GM18499 (cell line): ENCODE measurements around the gene SHB.
"Not testable (repeated sequence)": the region's sequence is repeated elsewhere in the genome, so short reads cannot be mapped to it uniquely, and the experiment has no call there.

ENCODE experiments used
- ATAC-seq: cut with Tn5 transposase; IDR thresholded peaks from one replicate; pipeline ENCODE4 v1.9.1; 2021; ENCODE audit warnings: moderate number of reproducible peaks; ENCODE audit not compliant: insufficient read depth, unreplicated experiment

SHB gene

DNA sequence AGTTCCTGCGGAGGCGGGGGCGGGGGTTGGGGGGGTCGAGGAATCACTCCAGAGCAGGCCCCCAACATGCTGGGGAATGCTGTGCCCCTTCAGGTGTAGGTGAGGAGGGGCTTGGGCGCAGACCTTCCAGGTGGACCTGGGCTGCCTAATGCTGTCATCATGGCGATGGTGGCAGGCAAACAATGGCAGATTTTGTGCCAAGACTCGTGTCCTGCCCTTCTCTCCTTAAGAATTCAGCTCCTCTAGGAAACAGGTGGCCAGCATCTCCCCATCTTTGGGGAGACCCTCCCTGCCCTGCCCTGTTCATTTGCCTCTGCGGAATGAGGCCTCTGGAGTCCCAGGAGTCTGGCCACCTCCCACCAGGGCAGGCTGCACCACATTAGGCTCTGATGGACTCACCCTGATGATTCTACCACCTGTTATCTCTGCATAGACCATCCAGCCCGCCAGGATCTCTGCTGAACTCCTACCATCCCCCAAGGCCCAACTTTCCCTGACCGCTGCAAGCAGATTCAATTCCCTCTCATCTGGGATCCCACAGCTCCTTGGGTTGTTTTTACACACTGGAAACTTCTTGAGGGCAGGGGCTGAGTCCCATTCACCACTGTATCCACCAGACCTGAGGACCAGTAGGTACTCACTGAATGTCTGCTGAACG, 154.2 kb downstream of the SHB start:
- ATAC-seq, result no peak

DNA sequence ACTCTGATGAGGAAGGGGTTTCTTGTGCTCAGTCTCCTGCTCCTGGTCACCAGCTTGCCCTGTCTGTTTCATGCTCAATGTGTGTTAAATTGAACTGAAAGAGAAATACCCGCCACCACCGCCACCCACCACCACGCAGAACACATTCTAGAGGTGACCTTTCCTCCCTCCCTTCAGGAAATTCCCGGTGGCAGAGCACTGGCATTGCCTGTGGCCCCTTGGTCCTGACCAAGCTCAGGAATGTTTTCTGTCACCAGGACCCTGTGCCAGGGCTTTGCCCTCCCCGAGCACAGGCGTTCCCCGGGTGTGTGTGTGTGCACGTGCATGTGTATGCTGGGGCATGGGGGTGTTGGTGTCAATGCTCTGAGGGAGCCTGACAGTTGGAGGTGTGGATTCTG, 154.9 kb downstream of the SHB start:
- ATAC-seq, result no peak

DNA sequence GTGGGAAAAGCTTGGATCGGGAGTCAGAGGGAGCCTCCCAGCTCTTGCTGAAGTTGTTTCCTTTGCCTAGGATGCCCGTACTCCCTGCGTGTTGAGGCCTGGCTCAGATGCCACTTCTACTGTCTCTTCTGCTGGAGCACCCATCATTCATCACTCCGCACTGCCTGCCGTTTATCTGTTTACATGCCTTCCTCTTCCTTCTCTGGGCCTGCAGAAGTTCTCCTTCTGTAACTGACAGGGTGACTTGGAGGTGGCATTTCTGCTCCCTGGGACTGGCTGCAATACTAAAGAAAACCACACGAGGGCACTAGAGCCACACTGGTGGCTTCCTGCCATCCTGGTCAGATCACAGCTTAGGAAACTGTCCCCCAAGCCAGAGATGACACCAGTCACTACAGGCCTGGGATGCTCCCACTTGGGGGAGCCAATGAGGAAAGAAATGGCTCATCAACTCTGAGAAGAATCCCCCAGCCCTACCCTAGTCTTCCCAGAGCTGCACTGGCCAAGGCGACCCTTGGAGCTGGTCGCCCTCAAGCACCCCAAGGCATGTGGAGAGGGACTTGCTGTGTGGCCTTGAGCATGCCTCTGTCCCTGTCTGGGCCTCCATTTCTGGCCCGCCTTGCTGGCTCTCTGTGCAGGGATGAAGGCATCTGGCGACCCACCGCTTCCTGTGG, 155.4 kb downstream of the SHB start:
- ATAC-seq, result no peak

DNA sequence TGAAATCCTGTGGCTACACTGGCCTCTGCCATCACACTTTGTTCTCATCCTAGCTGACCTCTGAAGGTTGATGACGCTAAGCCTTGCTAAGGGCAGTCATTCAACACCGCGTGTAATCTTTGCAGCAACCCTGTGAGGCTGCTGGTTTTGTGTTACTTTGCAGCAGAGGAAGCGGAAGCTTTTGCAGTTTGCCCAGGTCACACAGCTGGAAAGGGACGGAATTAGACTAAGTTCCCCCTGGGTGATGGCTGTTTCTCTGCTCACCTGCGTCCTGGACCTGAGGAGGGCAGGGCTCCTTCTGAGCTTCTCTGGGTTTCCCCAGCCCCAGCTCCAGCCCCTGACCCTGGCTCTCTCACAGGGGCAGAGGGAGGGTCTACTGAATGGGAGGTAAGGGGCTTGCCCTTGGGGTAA, 157.8 kb downstream of the SHB start:
- no peak for ATAC-seq

DNA sequence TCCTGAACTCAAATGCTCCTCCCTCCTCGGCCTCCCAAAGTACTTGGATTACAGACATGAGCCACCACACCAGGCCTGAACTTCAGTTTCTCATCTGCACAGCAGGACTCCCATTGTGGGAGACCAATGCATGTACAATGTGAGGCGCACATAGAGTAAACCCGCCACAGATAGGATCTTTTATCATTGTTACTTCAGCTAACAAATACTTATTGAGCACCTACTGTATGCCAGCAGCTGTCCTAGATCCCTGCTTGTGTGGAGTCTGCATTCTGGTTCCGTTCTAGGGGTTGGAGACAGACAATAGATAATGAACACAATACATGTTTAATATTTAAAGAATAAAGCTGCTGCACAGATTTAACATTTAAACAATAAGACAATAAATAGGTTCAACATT, 158.8 kb downstream of the SHB start:
- no peak for ATAC-seq

DNA sequence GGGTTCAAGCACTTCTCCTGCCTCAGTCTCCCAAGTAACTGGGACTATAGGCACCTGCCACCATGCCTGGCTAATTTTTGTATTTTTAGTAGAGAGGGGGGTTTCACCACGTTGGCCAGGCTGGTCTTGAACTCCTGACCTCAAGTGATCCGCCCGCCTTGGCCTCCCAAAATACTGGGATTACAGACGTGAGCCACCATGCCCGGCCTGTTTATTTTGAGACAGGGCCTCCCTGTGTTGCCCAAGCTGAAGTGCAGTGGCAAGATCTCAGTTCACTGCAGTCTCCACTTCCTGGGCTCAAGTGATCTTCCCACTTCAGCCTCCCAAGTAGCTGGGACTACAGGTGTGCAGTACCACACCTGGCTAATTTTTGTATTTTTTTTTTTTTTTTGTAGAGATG, 159.2 kb downstream of the SHB start:
- not testable (repeated sequence) for ATAC-seq

DNA sequence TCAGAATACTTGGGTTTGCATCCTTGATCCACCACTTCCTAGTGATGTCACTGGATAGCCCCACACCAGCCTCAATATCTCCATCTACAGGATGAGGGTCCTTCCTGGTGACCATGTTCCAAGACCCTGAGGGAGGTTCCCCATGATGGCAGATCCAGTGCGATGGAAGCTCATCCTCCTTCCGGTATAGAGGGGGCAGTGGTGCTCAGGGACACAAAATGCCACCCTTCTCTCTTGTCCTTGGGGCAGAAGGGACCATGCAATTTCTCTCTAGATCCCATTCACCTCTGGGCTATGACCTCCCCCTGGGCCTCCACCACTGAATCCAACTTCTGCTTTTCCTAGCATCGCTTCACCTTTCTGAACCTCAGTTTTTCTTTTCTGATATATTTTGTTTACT, 159.7 kb downstream of the SHB start:
- no peak for ATAC-seq

DNA sequence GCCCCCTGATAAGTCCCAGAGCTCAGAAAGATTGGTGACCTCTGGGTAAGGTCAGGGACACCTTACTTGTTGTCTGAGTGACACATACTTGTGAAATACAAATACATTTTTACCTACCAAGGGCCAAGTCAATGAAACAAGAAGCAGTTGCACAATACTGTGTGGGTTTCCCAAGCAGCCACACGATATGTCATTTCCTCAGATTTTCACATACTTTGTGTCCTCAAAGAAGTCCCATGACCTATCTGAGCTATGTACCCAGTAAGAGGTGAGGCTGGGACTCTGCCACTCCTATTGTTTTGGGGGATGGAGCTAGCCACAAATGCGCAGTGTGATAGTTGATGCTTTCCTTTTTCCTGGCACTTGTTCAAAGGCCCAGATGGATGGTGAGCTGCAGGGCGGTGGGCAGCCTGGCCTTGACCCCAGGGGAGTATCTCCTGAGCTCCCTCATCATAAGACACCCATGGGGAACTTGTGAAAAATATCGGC, 160.3 kb downstream of the SHB start:
- ATAC-seq, result no peak

DNA sequence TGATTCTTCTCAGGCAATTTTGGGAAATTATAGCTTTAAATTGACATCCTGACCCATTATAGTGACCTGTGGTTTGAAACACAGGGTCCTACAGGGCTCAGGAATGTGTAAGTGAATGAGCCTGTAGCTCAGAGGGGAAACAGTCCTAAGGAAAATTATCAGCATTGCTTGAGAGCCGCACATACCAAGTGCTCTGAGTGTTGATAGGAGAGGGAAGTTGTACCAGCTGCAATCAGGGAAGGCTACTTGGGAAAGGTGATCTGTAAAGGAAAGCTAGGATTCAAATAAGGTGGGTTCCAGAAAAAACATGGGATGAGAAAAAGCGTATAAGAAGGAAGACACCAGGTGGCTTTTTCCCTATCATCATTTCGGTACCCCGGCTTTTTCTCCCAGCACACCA, 160.7 kb downstream of the SHB start:
- ATAC-seq, result no peak

DNA sequence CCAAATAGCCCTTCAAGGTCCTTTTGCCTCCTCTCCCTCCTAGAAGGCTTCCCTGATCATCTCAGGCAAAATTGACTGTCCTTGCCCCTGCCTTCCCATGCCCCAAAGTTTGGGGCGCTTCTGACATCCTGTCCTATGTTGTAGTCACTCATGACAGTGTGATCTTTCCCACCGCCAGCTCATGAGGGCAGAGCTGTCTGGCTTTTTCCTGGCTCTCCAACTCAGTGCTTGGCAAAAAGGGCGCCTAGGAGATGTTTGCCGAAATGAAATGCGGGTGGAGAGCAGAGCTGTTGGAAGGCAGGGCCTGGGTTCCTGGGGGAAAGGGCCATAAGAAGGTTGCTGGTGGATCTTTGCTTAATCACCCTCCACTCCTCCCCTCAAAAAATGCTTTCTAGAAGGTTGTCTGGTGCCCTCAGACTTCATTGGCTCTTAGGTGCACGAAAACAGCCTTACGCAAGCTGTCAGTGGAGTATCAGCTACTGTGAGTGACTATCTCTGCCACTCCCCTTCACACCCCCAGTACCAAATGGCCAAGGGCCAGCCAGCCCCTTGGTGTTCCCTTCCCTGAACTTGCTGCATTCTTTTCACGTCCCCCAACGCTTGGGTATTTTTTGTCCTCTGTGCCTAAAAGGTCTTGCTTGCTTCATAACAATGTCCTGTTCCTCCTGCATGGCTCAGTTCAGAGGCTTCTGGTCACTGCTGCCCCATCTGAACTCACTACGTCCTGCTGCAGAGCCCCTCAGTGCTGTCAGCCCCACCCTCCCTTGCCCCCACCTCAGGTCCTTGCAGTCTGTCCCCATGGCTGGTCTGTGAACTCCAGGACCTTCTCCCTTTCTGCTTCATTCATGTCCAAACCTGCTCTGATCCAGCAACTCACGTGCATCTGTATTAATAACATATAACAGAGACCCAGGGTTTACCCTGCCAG, 162.5 kb downstream of the SHB start:
- ATAC-seq, result no peak

DNA sequence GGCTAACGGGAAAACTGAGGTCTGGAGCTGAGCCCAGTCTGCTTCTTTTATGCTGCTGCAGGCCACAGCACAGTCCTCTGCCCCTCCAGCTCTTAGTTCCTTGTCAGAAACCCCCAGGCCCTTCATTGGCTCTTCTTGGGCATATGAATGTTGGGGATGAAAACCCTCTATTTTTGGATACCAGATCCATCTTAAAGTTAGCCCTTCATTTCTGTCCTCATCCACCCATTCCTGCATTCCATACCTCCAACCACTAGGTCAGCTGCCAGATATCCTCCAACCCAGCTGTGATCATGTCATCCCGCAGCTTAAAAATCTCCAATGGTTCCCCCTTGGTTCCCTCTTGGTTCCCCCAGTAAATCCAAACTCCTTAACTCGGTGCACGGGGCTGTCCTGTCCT, 163.3 kb downstream of the SHB start:
- no peak for ATAC-seq

DNA sequence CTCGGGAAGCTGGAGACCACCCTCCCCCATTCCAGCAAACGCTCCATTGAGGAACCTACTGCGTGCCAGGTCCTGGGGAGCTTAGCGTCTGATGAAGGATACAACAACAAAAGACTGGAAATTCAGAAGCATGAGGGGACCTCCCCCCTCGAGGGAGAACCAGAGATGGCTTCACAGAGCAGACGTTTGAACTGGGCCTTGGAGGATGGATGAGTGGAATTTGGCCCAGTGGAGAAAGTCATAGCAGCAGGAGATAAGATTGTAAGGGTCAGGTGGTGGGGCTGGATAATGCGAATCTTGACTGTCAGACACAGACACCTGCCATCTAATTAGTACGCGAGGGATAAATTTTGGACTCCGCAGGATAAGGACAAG, 163.9 kb downstream of the SHB start:
- ATAC-seq, result no peak

DNA sequence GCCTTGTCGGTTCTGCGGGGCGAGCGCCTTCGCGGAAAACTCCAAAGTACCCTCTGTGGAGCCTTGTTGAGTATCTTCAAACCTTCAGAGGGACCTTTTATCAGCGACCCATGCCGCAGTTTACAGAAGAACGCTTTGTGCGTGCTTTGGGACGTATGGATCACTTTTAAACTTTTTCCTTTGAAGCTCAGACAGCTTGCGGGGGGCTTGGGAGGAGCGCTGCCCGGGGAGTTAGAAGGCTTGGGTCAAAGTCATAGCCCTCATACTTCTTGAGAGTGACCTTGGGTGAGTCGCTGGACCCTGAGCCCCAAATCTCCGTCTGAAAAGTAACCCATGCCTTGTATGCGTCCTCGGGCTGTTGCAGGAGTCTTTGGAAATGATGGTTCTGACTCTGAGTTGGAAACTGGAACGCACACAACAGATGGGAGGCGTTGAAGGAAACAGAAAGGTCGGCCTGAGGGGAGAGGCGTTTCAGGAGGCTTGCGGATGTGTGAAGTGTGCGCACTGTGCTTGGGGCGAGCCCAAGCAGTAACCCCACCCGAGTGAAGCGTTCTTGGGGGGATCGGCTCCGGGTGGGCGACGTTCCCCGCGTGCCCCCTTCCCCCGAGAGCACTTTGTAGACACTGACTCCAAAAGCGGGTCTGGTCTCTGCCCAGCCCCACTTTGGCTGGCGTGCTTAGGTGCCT, 164.4 kb downstream of the SHB start:
- no peak for ATAC-seq

DNA sequence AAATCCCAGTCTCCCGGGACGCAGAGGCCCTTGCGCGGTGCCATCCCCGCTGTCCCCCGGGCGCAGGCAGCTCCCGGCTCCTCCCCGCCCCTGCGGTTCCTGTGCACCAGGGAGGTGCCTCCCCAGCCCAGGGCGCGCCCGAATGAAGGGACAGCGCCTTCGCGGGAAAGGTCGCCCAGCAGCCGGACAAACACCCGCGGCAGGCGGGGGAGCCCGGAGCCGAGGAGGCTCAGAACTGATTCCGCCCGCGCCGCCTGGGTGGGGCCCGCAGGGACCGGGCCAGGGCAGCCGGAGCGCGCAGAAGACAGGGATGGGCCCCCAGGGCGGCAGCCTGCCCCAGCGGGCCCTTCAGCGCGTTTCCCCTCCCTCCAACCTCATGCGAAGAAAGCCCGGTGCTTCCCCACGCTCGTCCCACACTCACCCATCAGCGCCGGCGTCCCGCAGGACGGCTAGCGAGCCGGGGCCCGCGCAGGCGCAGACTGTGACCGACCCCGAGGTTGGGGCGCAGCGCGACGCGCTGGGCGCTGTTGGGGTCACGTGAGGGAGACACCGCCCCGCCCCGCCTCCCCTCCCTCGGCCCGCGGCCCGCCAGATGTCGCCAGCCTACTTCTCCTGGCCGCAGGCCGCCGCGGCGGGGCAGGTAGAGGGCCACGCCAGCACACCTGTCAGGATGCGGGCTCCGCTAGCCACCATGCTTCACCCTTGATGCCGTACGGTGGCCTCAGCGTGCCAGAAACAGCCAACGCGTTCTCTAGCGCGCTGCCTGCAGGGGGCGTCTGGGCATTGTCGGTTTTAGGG, 165.2 kb downstream of the SHB start, which contains the start of gene SLC25A51:
SLC25A51 (minus strand) TSS at position 481 of the 798 bp plus-strand sequence. CDS start 15,577 bp downstream, outside the sequence.
- peak; percentile 60 for ATAC-seq

DNA sequence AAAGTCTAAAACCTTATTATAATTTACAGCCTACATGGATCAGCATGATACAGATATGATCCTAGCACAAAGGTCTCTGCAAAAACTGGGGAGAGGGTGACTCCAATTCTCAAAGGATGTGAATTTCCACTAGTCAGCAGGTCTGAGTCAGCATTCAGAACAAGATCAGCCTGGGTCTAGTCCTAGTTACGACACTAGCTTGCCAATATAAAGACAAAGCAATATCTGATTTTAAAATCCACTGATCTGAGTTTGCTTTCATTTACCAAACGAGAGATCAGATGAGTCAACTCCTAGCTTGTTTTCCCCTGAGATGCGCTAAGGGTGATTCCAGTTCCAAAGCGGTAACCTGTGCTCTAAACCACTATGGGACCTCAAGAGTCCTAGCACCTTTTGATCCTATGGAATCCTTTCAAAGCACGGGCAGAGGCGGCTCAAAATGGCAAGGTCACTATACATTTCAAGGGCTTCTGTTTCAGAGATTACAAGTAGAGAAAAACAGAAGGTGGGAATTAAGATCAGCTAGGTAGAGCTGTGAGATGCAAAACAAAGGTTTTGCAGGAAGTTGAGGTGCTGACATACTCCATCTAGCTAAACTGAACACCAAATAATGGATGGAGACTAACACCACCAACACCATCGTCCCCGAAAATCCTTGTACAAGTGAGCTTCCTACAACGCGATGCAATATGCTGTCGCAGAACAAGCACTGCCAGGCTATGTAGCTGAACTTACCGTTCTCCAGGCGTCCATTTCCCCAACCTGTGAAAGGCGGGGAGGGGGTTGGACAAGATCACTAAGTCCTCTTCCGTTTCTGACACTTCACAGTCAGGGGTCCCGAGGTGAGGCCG, 166.0 kb downstream of the SHB start:
- ATAC-seq, result no peak

DNA sequence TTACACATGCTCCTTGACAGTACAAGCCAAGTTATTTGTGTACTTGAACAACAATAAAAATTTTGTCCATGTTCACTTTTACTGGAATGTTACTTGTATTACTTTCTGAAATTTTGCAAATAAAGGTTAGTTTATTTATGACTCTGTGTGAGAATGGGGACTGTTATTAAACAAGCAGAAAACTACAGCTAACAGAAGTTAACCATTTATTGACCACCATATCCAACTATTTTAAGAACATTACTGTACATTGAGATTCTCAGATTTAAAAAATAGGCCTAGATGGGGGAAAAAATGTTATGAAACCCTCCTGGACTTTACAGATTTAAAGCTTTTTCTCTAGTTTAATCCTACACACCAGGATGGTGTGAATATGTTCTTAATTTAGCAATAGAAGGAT, 166.9 kb downstream of the SHB start:
- no peak for ATAC-seq

DNA sequence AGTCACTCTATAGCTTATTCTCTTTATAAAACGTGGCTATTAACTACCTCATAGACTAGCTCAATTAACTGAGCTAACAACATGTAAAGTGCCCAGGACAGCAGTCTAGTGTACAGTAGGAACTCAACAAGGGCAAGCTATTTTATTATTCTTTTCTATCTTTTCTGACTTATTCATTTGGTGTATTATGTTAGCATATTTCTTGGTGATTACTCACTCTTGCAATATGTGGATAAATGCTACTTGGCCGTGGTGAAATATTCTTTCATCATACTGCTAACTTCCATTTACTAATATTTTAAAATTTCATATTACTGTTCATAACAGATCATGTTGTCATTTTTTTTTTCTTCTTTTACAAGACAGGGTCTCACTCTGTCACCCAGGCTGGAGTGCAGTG, 170.0 kb downstream of the SHB start:
- no peak for ATAC-seq

DNA sequence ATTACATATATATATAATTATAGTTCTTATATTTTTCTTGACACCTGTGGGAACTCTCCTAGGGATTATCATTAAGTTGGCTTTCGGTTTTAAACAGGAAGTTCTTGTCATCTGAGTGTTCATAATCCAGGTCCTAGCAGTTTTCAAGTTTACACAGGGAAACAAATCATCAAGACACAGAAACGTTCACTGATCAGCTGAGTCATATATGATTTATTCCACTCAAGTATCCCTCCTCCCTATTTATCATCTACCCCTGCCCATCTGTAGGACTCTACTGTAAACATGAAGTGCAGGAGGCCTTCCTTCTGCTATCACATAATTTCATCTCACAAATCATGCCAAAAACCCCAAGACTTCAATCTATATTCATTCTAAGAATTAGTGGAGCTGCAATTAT, 171.4 kb downstream of the SHB start:
- no peak for ATAC-seq

DNA sequence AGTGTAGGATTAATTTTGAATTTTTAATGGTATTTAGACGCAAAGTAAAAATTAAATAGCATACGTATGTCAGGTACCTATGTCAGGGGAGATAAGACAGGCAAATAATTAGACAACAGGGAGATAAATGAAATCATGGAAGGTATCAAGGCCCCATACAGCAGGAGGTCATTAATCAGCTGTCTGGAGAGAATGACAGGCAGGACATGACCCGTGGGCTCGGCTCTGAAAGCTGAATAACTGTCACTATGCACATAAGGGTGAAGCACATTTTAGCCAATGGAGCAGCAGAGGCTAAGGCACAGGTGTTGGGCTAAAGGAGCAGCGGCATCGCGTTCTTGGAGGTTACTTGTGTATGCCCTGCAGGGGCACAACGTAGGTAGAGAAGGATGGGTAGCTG, 177.0 kb downstream of the SHB start:
- no peak for ATAC-seq
